Endodermal cell (in vitro differentiated cells): ENCODE measurements around the gene GRIN2A. TPM values are rescaled to one million over a fixed set of nuclear protein-coding genes. Genes with fewer than 3 reads are reported as not detected.

Experiments
- DNase-seq: peaks from one replicate; pipeline ENCODE4 v3.0.0-alpha.2; 2017
- H3K27ac ChIP-seq: 2 replicates; pipeline ENCODE4 v1.5.1; 2013; ENCODE audit warnings: mild to moderate bottlenecking, low read depth, low read length, moderate library complexity
- H3K27me3 ChIP-seq: 2 replicates; pipeline ENCODE4 v1.6.1; 2013; ENCODE audit warnings: mild to moderate bottlenecking, low read length, moderate library complexity; ENCODE audit not compliant: insufficient read depth, control insufficient read depth, poor library complexity, severe bottlenecking
- H3K36me3 ChIP-seq: 2 replicates; pipeline ENCODE4 v1.7.0; 2013; ENCODE audit warnings: mild to moderate bottlenecking, low read length, moderate library complexity; ENCODE audit not compliant: control insufficient read depth, insufficient read depth
- H3K4me1 ChIP-seq: one replicate; pipeline ENCODE4 v1.7.0; 2013; ENCODE audit warnings: low read length; ENCODE audit not compliant: control insufficient read depth, insufficient read depth
- H3K4me3 ChIP-seq: 2 replicates; pipeline ENCODE4 v1.5.1; 2013; ENCODE audit warnings: mild to moderate bottlenecking, low read length, moderate library complexity
- H3K9ac ChIP-seq: 2 replicates; pipeline ENCODE4 v1.6.1; 2013; ENCODE audit warnings: mild to moderate bottlenecking, low read length, moderate library complexity; ENCODE audit not compliant: poor library complexity, severe bottlenecking; ENCODE audit errors: extremely low read depth
- H3K9me3 ChIP-seq: 2 replicates; pipeline ENCODE4 v1.6.1; 2013; ENCODE audit warnings: mild to moderate bottlenecking, low read length, moderate library complexity; ENCODE audit not compliant: control insufficient read depth
- H3K27ac Mint-ChIP-seq: 2 replicates; pipeline ENCODE4 v1.8.0; 2020; ENCODE audit warnings: mixed read lengths
- H3K27me3 Mint-ChIP-seq: 2 replicates; pipeline ENCODE4 v1.8.0; 2021; ENCODE audit warnings: mild to moderate bottlenecking, mixed read lengths; ENCODE audit not compliant: insufficient read depth
- H3K36me3 Mint-ChIP-seq: 2 replicates; pipeline ENCODE4 v1.8.0; 2020; ENCODE audit warnings: low read depth, mixed read lengths
- H3K4me1 Mint-ChIP-seq: 2 replicates; pipeline ENCODE4 v1.8.0; 2020; ENCODE audit warnings: mixed read lengths
- H3K4me3 Mint-ChIP-seq: 2 replicates; pipeline ENCODE4 v1.8.0; 2020; ENCODE audit warnings: mild to moderate bottlenecking, moderate library complexity, mixed read lengths
- H3K9me3 Mint-ChIP-seq: 2 replicates; pipeline ENCODE4 v1.8.0; 2020; ENCODE audit warnings: mild to moderate bottlenecking, mixed read lengths
- CTCF ChIP-seq: fragments of 200-600 bp; sonication (generic); conservative IDR thresholded peaks from 2 replicates; pipeline ENCODE4 v1.5.0; 2021; ENCODE audit warnings: antibody characterized with exemption, mild to moderate bottlenecking
- WGBS, 2 experiments: methylation state at CpG; one replicate each; pipeline versions ENCODE4 v1.1.5 to v1.1.7; 2013; ENCODE audit warnings: missing lambda C conversion rate in 2 of 2, mixed read lengths in 1 of 2; ENCODE audit not compliant: insufficient coverage in 1 of 2, insufficient read length in 1 of 2; 5-methylcytosine and 5-hydroxymethylcytosine counted together
- total RNA-seq, 2 donors: library from RNA; stranded (reverse); fragmentation: NEBNext Ultra II Directional in 1 of 2; extraction: Animal tissue kit (Norgen Biotek cat#: 25700) in 1 of 2; gene quantifications; 2 replicates in 1 of 2; 3 replicates in 1 of 2; pipeline ENCODE4 v1.2.1, GENCODE V29; 2021

The GRIN2A gene
- total RNA-seq, 2 donors from 2014 or later, result 1.2 TPM

DNA sequence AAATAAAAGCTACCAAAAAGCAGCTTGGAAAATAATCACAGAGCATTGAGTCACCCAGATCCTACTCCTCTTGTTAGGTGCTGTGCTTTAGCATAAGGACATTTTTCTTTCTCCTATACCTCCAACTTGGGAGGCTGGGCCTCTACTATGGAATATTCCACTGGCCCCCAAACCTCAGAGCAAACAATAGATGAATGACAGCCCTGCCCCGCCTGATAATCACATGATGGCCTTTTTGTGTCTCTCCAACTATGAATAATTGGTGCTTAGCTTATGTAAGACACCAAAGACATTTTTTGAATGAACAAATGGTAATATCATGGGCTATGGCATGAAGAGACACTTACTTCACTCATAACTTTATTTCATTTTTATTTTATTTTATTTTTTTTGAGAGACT lies 250.2 kb downstream of the GRIN2A start:
- Histone ChIP-seq H3K36me3 (no peaks in the 10 kb centered on the region), H3K9ac (no peak overlapping the region), H3K4me3 (no peak overlapping the region), H3K27ac (no peak overlapping the region), H3K27me3 (peaks cover 6% of the 10 kb centered on the region), H3K4me1 (no peaks in the 10 kb centered on the region), H3K9me3 (no peaks in the 10 kb centered on the region)
- peaks cover 14% of the 10 kb centered on the region for H3K27me3 Mint-ChIP-seq
- H3K4me3 Mint-ChIP-seq, result no peak overlapping the region
- DNase-seq, result no peak
- no peaks in the 10 kb centered on the region for H3K36me3 Mint-ChIP-seq
- no peaks in the 10 kb centered on the region for H3K9me3 Mint-ChIP-seq
- no peak overlapping the region for H3K27ac Mint-ChIP-seq
- TF ChIP-seq CTCF, result no peak
- peaks cover 5% of the 10 kb centered on the region for H3K4me1 Mint-ChIP-seq
- WGBS, 2 experiments, result 100% methylated on average over 1 of the region's 1 CpG; no CpG with 5 or more reads in 1 of the 2 experiments

DNA sequence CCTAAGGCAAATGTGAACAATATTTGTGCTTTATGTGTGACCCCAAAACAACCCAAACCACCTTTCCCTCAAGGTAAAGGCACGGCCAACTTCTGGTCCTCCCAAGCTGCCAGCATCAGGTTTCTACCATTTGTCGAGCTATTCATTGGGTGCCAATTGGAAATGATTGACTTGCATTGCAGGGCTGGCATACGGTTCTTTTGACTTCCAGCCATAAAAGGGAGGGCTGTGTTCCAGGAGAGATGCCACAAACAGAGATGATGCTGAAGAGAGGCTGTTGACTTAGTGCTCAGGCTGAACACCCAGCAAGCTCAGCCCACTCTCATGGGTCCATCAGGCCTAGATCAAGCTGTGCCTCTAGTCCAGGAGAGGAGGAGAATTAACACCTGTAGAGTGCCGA lies 252.4 kb downstream of the GRIN2A start:
- 90 to 100% methylated on average over 4 of the region's 4 CpGs for WGBS, 2 experiments
- no peak overlapping the region for H3K27ac Mint-ChIP-seq
- Histone ChIP-seq H3K9me3 (no peaks in the 10 kb centered on the region), H3K36me3 (no peaks in the 10 kb centered on the region), H3K27me3 (peaks cover 12% of the 10 kb centered on the region), H3K4me3 (no peak overlapping the region), H3K27ac (no peak overlapping the region), H3K4me1 (no peaks in the 10 kb centered on the region), H3K9ac (no peak overlapping the region)
- H3K9me3 Mint-ChIP-seq, result no peaks in the 10 kb centered on the region
- peaks cover 14% of the 10 kb centered on the region for H3K27me3 Mint-ChIP-seq
- H3K4me1 Mint-ChIP-seq, result peaks cover 5% of the 10 kb centered on the region
- no peak overlapping the region for H3K4me3 Mint-ChIP-seq
- no peak for DNase-seq
- TF ChIP-seq CTCF, result no peak
- no peaks in the 10 kb centered on the region for H3K36me3 Mint-ChIP-seq

GRCh38 chr16:9929313-9929712 lies 252.9 kb downstream of the GRIN2A start:
- no peak overlapping the region for H3K27ac Mint-ChIP-seq
- Histone ChIP-seq H3K36me3 (no peaks in the 10 kb centered on the region), H3K9ac (no peak overlapping the region), H3K9me3 (no peaks in the 10 kb centered on the region), H3K4me3 (no peak overlapping the region), H3K4me1 (no peaks in the 10 kb centered on the region), H3K27me3 (peaks cover 12% of the 10 kb centered on the region), H3K27ac (no peak overlapping the region)
- H3K4me3 Mint-ChIP-seq, result no peak overlapping the region
- peaks cover 5% of the 10 kb centered on the region for H3K4me1 Mint-ChIP-seq
- H3K9me3 Mint-ChIP-seq, result no peaks in the 10 kb centered on the region
- no peak for TF ChIP-seq CTCF
- H3K36me3 Mint-ChIP-seq, result no peaks in the 10 kb centered on the region
- DNase-seq, result no peak
- H3K27me3 Mint-ChIP-seq, result peaks cover 14% of the 10 kb centered on the region
